HG02759 (cell line): ENCODE data around the gene FGGY.
"Not testable (repeated sequence)": the region's sequence is repeated elsewhere in the genome, so short reads cannot be mapped to it uniquely, and the experiment has no call there.

Experiments used
- ATAC-seq: cut with Tn5 transposase; IDR thresholded peaks from one replicate; pipeline ENCODE4 v1.9.1; 2021; ENCODE audit warnings: mild to moderate bottlenecking, moderate library complexity; ENCODE audit not compliant: unreplicated experiment

The FGGY gene

DNA sequence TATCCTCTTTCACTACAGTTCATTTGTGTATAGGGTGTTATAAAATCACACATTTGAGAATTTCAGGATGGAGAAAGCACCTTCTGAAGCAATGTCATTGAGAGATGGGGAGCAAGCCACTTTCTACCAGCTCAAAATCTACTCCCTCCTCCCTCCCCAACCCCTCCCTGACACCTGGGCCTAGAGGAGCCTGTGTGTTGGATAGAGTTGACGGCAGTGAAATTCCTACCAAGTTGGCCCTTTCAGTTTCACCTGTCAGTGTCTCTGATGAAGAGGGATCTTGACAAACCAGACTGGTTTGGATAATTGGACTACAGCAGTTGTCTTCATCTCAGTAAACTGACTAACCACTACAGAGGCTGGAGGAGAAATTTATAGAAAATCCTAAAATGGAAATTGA is 392.8 kb downstream of the FGGY start:
- ATAC-seq = no peak

GRCh38 chr1:59690171-59690930 is 393.5 kb downstream of the FGGY start:
- ATAC-seq = no peak

DNA sequence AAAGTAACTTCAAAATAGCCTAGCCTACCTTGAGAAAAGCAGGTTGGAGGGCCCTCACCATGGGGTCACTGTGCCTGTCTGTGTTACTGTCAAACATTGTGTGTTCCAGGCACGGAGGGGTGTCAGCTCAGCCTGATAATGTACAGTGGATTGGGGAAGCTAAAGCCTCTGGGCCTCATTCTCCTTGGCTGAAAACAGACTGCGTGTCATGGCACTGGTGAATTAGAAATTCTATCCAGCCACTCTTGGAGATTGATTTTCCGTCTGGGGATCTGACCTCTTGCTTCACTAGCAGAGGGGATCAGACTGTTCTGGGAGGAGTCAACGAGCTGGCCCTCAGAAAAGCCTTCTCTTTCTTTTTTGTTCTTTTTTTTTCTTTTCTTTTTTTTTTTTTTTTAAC is 394.4 kb downstream of the FGGY start:
- no peak for ATAC-seq

DNA sequence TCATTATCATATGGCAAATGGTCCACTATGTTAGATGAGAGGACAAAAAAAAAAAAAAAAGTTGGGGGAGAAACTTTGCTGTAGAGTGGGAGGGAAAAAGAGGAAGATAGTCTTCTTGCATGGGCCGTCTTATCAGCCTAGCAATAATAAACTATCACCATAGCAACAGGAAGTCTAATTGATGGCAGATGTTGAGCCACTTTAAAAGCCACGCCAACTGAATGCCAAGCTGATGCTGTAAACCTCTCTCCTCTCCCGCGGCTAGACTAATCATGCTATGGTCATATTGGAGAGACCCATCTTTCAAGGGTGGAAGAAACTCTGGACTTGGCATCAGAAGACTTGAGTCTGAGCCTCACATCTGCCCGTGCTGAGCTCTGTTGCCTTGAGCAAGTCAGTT is 395.7 kb downstream of the FGGY start:
- ATAC-seq = no peak

DNA sequence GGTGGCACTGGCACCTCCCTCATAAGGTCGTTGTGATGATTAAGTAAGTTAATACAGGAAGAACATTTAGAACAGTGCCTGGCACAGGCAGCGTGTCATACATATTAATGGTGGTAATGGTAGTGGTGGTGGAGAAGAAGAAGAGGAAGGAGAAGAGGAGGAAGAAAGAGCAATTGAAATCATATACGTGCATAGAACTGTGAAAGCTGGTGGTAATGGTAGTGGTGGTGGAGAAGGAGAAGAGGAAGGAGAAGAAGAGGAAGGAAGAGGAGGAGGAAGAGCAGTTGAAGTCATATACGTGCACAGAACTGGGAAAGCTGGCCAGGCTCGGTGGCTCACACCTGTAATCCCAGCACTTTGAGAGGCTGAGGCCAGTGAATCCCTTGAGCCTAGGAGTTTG is 396.5 kb downstream of the FGGY start:
- ATAC-seq = no peak

GRCh38 chr1:59695252-59695651 is 398.4 kb downstream of the FGGY start:
- no peak for ATAC-seq

- ATAC-seq = peak; percentile 29
Observed at GRCh38 chr1:59696421-59697115, 399.7 kb downstream of the FGGY start.

DNA sequence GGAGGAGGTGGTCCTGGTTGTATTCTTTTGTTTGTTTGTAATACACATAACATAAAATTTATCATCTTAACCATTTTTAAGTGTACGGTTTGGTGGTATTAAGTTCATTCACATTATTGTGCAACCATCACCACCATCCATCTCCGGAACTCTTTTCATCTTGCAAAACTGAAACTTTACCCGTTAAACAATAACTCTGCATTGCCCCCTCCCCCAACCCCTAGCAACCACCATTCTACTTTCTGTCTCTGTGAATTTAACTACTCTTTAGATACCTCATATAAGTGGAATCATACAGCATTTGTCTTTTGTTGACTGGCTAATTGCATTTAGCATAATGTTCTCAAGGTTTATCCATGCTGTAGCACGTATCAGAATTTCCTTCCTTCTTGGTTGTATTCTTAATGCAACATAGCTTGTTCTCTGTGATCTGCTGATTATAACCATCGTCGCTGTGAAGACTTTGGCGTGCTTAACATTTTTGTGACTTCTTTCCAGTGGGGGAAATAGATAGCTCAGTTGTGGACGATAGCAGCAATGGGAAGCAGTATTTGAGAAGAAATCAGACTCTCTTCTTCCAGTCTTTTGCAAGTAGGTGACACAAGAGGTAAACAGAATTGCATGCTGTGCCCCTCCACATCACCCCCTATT is 400.4 kb downstream of the FGGY start:
- ATAC-seq = peak; percentile 74

DNA sequence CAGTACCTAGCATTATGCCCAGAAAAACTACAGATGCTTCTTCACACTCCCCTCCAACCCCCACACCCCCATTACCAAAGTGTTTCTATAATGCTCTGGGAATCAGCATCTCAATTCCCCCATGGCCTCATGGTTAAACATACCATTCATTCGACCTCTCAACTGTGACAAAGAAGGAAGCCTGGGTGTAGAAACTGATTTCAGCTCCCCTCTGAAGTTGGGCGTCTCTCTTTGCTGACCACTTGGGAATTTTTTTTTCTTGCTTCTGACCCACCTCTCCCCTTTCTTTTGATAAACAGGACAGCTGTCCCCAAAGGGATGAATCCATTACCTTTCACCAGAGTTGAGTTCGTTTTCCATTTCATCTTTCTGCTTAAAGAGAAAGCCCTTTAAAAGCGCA is 401.5 kb downstream of the FGGY start:
- ATAC-seq = no peak

GRCh38 chr1:59699227-59699847 is 402.4 kb downstream of the FGGY start:
- ATAC-seq = no peak

DNA sequence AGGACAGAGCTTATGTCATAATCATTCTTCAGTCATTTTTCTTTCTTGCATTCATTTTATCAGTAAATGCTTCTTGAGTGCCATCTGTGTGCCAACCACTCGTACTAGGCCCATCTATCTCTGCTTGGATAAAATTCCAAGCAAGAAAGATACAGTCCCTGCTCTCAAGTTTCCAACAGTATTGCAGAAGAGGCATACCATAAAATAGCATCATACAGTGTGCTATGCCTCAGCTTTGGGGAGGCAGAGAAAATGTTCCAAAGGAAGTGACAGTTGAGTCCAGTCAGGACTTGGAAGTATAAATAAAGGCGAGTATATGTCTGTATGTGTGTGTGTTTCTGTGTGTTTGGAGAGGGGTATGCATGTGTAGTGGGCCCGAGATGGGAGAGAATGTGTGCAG is 404.5 kb downstream of the FGGY start:
- no peak for ATAC-seq

GRCh38 chr1:59703226-59703917 is 406.5 kb downstream of the FGGY start:
- ATAC-seq = no peak

DNA sequence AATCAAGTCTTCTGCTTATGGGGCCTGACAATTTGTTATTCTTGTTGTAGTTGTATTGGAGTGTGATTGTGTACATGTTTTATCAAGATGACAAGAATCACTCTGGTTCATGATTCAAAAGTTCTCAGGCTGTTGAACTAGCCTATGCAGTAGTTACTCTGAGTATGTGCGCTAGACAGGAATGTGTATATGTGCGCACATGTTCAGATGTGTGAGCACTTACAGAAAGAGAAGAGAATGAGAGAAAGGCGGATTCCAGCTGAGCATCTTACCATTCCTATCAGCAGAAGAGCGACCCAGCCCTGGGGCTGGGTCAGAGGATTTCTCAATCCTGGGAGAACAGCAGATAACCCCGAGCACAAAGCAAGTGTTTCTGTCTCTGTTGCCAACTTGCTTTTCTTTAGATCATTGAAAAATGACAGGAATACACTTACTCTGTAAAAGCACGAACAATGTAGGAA is 407.1 kb downstream of the FGGY start:
- no peak for ATAC-seq

DNA sequence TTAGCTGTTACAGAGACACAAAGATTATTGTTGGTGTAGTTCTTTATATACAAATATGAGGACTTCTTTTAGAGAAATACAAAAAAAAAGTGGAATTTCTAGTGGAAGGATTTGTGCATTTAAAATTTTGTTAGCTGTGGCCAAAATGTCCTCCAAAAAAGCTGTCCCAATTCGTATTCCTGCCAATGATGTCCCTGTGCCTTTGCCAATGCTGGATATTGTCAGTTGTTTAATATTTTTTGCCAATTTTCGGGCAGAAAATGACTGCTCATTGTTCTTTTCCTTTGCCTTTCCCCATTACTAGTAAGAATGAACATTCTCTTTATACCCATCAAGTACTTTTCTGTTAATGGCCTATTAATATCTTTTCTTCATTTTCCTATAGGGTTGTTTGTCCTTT is 407.8 kb downstream of the FGGY start:
- no peak for ATAC-seq

GRCh38 chr1:59705466-59706302 is 408.8 kb downstream of the FGGY start:
- ATAC-seq = no peak

DNA sequence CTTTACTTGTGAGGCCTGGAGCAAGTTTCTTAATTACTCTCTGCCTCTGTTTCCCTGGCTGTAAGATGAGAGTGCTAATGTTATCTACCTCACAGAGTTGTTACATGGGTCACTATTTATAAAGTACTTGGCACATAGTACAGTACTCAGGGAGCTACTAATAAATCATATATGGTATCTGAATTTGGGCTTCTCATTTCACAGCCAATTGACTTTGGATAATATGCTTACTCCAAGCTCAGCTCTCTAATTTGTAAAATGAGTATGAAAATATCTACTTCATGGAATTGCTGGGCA is 409.4 kb downstream of the FGGY start:
- ATAC-seq = no peak

- ATAC-seq = no peak
Observed at GRCh38 chr1:59707178-59707791, 410.4 kb downstream of the FGGY start.

DNA sequence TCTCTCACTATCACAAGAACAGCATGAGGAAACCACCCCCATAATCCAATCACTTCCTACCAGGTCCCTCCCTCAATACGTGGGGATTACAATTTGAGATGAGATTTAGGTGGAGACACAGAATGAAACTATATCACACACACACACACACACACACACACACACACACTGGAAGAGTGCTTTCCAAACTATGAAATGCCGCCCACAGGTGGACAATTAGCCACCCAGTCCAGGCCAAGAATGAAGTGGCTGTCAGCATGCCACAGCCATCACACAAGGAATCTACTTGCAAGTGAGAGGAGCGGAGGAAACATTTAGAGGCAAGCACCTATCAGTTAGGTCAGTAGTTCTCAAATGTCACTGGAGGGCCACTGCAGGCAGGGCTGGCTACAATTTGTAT is 412.4 kb downstream of the FGGY start:
- ATAC-seq = no peak

- ATAC-seq = not testable (repeated sequence)
Observed at GRCh38 chr1:59710920-59711319, 414.0 kb downstream of the FGGY start.

- ATAC-seq = no peak
Observed at GRCh38 chr1:59714219-59714618, 417.3 kb downstream of the FGGY start.
